Islet precursor cell (in vitro differentiated cells): ENCODE data around the gene SIRT3.
A peak's percentile ranks its signal among the peaks of the same experiment; 100 is the strongest.

Source experiments
- DNase-seq: peaks from one replicate; pipeline ENCODE4 v3.0.0-alpha.2; 2018

The SIRT3 gene

GRCh38 chr11:235997-236773 lies at the start of gene SIRT3:
TSS of gene SIRT3 (minus strand) at chr11:236342. CDS start at chr11:236328, 14 bp downstream.
- peak; percentile 94 for DNase-seq

- peak; percentile 35 for DNase-seq
Measured at GRCh38 chr11:285894-286220, 49.7 kb upstream of the SIRT3 start.

- DNase-seq: no peak
Measured at GRCh38 chr11:285021-285893, 49.1 kb upstream of the SIRT3 start.

GRCh38 chr11:284105-285020 lies 48.2 kb upstream of the SIRT3 start:
- peak; percentile 56 for DNase-seq

GRCh38 chr11:283405-284104 lies 47.4 kb upstream of the SIRT3 start:
- no peak for DNase-seq

GRCh38 chr11:282630-283360 lies 46.7 kb upstream of the SIRT3 start:
- DNase-seq: no peak

GRCh38 chr11:282171-282570 lies 46.0 kb upstream of the SIRT3 start:
- DNase-seq: no peak

- no peak for DNase-seq
Measured at GRCh38 chr11:281486-282161, 45.5 kb upstream of the SIRT3 start.

- DNase-seq: no peak
Measured at GRCh38 chr11:280706-281485, 44.8 kb upstream of the SIRT3 start.

GRCh38 chr11:279966-280705 lies 44.0 kb upstream of the SIRT3 start:
- DNase-seq: no peak

- no peak for DNase-seq
Measured at GRCh38 chr11:279040-279965, 43.2 kb upstream of the SIRT3 start.

GRCh38 chr11:278001-278951 lies 42.1 kb upstream of the SIRT3 start, which contains the start of gene NLRP6:
TSS of gene NLRP6 (plus strand) at chr11:278407. CDS start at chr11:278570, 163 bp downstream.
- DNase-seq: peak; percentile 36

- DNase-seq: no peak
Measured at GRCh38 chr11:276219-276618, 40.1 kb upstream of the SIRT3 start.

GRCh38 chr11:272931-273198 lies 36.7 kb upstream of the SIRT3 start:
- peak; percentile 7 for DNase-seq

- DNase-seq: no peak
Measured at GRCh38 chr11:272195-272930, 36.2 kb upstream of the SIRT3 start.

GRCh38 chr11:271319-271715 lies 35.2 kb upstream of the SIRT3 start:
- no peak for DNase-seq
